ENCODE data around the gene GGTA1.
"Not testable (repeated sequence)": the region's sequence is repeated elsewhere in the genome, so short reads cannot be mapped to it uniquely, and the experiment has no call there.

The GGTA1 gene

GRCh38 chr9:121499427-121500164, at the start of gene GGTA1:
Gene GGTA1, minus strand, starts transcription at chr9:121499844. Its CDS starts 31,922 bp downstream, at chr9:121467922.
- DNase-seq = peak in 1 of 2 donors; percentile 4

GRCh38 chr9:121548666-121549065, 49.0 kb upstream of the GGTA1 start:
- DNase-seq = no peak

- peak; percentile 69 to 72 for DNase-seq
Observed at GRCh38 chr9:121545875-121546423, 46.3 kb upstream of the GGTA1 start.

GRCh38 chr9:121545150-121545874, 45.7 kb upstream of the GGTA1 start:
- no peak for DNase-seq

- DNase-seq = no peak
Observed at GRCh38 chr9:121542025-121542424, 42.4 kb upstream of the GGTA1 start.

- DNase-seq = no peak
Observed at GRCh38 chr9:121541256-121541655, 41.6 kb upstream of the GGTA1 start.

- DNase-seq = no peak
Observed at GRCh38 chr9:121538221-121538620, 38.6 kb upstream of the GGTA1 start.

- DNase-seq = no peak
Observed at GRCh38 chr9:121537283-121537682, 37.6 kb upstream of the GGTA1 start.

GRCh38 chr9:121532881-121533280, 33.2 kb upstream of the GGTA1 start:
- no peak for DNase-seq

- no peak for DNase-seq
Observed at GRCh38 chr9:121529237-121529987, 29.8 kb upstream of the GGTA1 start.

- DNase-seq = no peak
Observed at GRCh38 chr9:121528642-121529041, 29.0 kb upstream of the GGTA1 start.

GRCh38 chr9:121527371-121527770, 27.7 kb upstream of the GGTA1 start:
- DNase-seq = no peak

GRCh38 chr9:121519688-121520087, 20.0 kb upstream of the GGTA1 start:
- DNase-seq = not testable (repeated sequence)

- DNase-seq = no peak
Observed at GRCh38 chr9:121518634-121519033, 19.0 kb upstream of the GGTA1 start.

- not testable (repeated sequence) for DNase-seq
Observed at GRCh38 chr9:121513166-121513565, 13.5 kb upstream of the GGTA1 start.

GRCh38 chr9:121510766-121511550, 11.3 kb upstream of the GGTA1 start:
- no peak for DNase-seq

GRCh38 chr9:121509180-121509579, 9.5 kb upstream of the GGTA1 start:
- no peak for DNase-seq

- DNase-seq = no peak
Observed at GRCh38 chr9:121508415-121508814, 8.8 kb upstream of the GGTA1 start.

GRCh38 chr9:121505903-121506735, 6.5 kb upstream of the GGTA1 start:
- DNase-seq = no peak

GRCh38 chr9:121503444-121503843, 3.8 kb upstream of the GGTA1 start:
- DNase-seq = no peak

GRCh38 chr9:121500165-121500478, 478 bp upstream of the GGTA1 start:
- DNase-seq = no peak

GRCh38 chr9:121499177-121499426, 542 bp downstream of the GGTA1 start:
- DNase-seq = no peak
